Stimulated activated CD8-positive, alpha-beta memory T cell treated with anti-CD3 and anti-CD28 coated beads, Interleukin-15, amount 100 ng/mL, for 4 hours (primary cell): ENCODE results near the gene XRCC3.

Source experiments
- DNase-seq, 2 donors: peaks; one replicate each; pipeline ENCODE4 v3.0.0-alpha.2; 2020; ENCODE audit warnings: low read depth in 2 of 2

The XRCC3 gene

DNA sequence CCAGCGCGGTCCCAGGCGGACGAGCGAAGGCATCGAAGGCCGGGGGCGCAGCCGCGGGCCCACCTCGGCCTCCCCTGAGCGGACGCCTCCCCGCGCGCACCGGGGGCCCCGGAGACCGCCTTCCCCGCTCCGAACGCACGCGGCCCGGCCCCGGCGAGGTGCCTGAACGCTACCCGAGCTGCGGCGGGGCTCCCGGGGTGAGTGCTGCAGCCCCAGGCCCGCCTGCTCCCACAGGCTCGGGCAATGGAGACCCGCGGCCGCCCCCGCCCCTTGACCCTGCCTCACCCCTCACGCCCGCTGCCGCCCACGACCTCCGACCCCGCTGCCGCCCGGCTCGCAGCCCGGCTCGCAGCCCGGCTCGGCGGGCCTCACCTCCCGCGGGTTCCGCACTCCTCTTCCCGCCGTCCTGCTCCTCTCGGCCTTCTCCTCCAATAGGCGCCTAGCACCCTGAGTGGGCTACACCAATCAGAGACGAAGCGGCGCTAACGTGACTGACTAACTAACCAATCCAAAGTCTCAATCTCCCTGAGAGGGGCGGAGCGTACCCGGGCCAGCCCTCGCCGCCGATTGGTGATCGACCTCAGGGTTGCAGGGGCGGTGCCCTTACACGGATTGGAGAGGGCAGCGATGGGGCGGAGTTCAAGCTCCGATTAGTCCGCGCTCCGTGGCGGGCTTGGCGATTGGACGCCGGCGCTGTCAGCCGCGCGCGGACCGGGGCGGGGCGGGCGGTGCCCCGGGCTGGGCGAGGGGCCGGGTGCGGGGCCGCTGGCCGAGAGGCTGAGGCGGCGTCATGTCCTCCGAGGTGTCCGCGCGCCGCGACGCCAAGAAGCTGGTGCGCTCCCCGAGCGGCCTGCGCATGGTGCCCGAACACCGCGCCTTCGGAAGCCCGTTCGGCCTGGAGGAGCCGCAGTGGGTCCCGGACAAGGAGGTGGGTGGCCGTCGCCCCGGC is at the start of gene XRCC3, which contains the start of gene ZFYVE21:
Gene XRCC3 (minus strand): TSS at position 400 of the 949 bp plus-strand sequence. CDS start 4,364 bp downstream, outside the sequence.
Gene ZFYVE21 (plus strand): TSS at position 759 of the 949 bp plus-strand sequence. CDS start 32 bp downstream, at position 791.
- peak; percentile 99 for DNase-seq

DNA sequence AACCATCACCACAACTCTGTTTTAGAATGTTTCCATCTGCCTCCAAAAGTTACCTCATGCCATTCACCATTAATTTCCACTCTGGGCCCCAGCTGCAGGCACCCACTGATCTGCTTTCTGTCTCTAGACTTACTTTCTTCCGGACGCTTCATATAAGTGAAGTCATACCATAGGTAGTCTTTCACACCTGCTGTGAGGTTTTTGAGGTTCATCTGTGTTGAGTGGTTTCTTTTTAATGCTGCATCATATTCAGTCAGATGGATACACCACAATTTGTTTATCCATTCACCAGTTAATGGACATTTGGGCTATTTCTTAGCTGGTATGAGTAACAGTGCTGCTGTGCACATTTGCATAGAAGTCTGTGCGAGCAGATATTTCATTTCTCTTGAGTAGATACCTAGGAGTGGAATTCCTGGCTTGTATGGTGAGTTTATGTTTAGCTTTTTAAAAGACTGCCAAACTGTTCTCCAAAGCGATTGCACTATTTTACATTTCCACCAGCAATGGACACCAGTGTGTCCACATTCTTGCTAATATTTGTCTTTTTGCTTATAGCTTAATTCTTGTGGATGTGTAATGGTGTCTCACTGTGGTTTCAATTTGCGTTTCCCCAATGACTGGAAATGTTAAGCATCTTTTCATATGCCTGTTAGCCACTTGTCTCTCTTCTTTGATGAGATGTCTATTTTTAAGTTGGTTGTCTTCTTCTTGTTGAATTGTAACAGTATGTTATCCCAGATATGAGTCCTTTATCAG is 48.7 kb upstream of the XRCC3 start:
- DNase-seq = no peak

- no peak for DNase-seq
These were observed 47.3 kb upstream of the XRCC3 start for GRCh38 chr14:103762541-103762940.

DNA sequence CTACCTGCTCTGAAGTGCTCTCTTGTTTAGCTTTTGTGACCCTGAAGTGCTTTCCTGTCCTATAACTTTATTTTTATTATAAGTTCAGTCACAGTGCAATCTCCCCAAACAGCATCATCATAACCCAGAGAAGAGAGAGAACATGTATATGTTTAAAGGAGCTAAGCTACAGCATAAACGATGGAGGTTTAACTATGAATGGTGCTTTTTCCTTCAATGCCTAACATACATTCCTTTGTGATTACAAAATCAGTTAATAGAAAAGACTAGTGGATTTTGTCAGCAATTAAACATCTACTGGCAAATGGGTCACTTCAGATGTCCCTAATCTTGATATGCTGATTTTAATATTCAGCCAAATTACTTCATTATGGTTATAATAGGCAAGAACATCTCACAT is 46.8 kb upstream of the XRCC3 start:
- no peak for DNase-seq

- no peak for DNase-seq
These were observed 43.0 kb upstream of the XRCC3 start for GRCh38 chr14:103758059-103758776.

GRCh38 chr14:103755060-103755459 is 39.8 kb upstream of the XRCC3 start:
- DNase-seq = no peak

DNA sequence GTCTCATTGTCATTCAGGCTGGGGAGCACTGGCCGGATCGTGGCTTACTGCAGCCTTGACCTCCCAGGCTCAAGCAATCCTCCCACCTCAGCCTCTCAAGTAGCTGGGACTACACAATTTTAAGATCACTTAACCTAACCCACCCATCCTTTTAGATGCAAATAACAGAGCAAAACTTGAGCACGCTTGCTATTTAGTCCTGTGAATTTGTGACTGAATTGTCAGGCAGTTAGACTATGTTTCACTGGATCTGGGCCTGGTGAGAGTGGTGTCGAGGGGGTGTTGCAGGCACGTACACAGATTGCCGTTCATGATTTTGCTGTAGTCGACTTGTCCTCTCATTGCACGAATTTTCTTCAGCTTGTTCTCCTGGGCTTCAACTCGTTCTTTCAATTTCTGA is 38.5 kb upstream of the XRCC3 start:
- DNase-seq = no peak

DNA sequence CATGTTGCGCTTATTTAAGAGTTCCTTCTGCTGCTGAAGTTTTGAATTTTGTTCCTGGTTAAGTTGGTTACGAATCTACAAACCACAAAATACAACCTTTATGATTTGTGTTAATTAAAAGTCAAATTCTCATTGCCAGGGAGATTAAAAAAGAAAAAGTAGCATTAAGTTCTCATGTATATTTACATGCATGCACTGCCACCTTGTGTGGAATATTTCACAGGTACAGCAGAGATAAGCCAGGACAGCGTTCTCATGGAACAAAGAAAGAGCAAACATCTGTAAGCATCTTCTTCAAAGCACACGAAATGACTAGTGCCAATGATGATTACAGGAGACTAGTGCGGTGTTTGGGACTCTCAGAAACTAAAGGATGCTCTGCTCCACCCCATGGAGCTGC is 34.6 kb upstream of the XRCC3 start:
- DNase-seq = no peak

DNA sequence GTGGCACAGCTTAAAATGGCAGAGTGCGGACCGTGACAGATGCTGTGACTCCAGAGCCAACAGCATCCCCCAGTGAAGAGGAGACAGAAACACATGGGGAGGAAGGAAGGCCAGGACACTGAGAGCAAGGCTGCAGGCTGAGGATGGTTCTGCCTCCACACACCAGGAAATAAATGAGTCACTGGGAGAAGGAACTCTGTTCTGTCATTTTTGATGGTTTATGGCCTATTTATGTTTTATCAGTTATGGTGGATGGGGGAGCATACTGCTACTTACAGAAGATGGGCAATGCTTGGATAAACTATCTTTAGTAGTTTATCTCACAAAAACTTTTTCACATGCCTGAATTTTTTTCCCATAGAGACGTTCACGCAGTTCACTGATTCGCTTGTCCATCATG is 34.2 kb upstream of the XRCC3 start:
- DNase-seq = no peak

DNA sequence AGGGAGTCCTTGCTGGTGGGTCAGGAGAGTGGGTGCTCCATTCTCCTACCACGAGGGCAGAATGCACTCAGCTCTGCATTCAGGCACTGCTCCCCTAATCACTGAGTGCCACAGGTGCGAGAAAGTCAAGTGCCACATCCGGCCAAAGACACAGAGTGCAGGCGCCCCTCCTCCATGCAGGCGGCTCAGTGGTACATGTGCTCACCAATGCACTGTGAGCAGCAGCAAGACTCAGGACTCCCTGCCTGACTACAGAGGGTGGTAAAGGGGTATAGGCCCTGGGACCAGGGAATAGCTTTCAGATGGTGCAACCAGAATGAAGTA is 33.2 kb upstream of the XRCC3 start:
- peak in 1 of 2 donors; percentile 5 for DNase-seq

DNA sequence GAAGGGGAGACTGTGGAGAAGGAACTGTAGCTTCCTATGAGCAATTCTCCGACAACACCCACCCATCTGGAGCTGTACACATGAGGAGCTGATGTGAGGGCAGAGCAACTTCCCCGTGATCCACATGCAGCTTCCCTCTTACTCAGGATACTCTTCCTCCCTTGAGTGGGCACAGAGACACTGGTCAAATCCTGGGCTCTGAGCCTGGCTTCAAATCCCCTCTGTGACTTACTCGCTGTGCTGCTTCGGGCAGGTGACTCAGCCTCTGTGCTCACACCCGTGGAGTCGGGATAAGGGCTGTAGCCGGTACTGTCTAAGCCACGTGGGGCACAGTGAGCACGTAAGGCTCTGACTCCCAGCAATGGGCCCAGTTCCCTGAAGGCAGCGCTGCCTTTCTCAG is 31.4 kb upstream of the XRCC3 start:
- no peak for DNase-seq

GRCh38 chr14:103745424-103745823 is 30.2 kb upstream of the XRCC3 start:
- DNase-seq = no peak

DNA sequence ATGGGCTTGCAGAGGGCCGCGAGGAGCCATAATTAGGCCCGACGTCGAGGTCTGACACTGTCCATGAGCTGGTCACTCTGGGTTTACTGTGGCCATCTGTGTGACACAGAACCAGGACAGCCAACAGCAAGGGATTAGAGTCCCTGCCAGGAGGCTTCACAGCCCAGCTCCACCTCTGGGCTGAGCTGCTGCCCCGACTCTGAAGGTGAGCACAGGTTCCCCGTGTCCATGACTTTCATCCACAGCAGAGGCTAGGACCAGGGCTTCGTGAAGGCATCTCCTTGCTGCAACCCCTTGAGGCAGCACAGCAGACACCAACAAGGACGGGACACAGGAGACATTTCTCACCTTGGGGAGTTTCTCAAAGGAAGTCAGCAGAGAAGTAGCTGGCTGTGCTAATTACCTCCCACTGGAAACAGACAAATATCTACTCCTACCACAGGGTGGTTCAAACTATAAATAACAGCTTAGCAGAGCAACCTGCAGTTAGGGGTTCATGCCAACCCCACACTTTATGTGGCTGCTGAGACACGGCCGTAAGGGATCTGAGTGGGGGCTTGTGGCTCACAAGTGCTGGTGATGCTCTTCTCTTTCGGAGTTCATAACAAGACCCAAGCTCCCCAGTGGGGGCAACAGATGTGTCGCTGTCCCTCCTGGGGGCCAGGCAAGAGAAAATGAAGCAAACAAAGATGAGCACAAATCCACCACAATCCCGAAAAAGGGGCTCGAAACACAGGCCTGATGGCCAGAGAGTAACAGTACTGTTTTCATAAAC is 29.6 kb upstream of the XRCC3 start:
- DNase-seq = no peak

DNA sequence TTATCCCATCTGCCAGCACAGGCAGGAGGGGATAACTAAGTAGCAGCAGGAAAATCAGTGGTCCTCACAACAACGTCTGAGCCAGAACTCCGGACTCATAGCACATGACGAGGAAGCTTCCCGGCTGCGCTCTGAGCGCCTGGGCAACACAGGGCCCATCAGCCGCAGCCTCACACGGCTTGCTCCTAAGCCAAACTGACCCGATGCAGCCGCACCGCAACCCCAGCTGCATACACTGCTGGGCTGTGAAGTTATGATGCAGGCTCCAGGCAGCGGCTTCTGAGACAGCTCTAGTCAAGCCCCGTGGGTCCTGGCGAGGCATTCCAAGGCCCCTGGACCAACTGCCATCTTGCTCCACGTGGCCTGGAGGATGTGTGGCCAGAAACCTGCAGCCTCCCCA is 28.4 kb upstream of the XRCC3 start:
- no peak for DNase-seq

- DNase-seq = no peak
These were observed 27.4 kb upstream of the XRCC3 start for GRCh38 chr14:103742499-103743255.

GRCh38 chr14:103741876-103742275 is 26.6 kb upstream of the XRCC3 start:
- DNase-seq = no peak

DNA sequence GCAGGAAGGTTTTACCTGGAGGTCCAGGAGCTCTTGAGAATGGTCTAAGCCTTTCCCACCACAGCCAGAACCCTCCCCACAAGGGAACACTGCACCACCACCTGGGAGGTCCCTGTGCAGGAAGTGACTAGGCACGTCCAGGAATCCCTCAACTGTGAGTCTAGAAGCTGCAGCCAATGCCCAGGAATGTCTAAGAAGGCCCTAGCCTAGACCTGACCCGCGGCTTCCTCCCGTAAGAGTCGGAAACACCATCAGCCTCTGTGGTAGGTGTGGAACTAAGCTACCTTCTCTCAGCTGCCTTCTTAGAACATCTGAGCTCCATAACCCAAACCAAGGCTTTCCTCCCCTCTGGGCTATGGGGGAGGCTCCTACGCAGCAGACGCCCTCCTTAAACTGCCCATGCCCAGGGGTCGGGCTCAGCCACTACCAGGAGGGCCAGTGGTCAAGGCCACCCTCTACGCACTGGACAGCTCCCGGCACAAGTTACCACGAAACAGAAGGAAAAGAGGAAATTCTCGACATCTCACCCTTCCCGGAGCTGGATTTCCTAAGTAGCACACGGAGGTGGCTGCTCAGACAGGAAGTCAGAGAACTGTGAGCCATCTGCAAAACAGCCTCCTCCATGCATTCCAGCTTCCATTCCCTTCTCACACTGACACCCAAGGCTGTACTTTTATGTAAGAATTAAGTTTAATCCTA is 25.9 kb upstream of the XRCC3 start:
- no peak for DNase-seq

DNA sequence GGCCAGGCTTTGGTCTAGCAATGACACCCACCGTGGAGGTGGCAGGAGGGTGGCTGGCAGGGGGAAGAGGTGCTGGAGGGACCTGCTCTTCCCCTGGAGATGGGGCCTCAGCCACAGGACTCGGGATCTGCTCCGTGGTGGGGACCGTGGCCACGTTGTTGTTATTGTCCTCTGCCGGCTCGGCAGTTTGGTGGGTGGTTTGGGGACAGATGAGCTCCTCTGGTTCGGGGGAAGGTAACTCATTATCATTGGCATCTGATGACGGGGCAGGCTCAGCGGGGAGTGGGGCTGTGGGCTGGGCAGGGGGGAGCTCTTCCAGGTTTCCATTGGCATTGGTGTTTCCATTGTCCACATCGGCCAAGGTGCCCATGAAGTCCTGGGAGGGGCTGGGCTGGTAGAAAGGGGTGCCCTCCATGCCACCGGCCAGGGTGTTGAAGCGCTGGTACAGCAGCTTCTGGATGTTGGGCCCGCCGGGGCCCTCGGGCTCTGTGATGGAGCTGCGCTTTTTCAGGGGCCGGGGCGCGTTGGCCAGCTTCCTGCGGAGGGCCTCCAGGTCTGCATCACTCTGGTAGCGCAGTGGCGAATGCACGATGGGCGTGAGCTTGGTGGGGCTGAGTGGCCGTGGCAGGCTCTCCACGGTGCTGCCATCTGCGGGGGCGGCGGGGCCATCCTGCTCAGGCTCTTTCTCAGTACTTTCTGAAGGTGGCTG is 24.7 kb upstream of the XRCC3 start:
- no peak for DNase-seq

GRCh38 chr14:103739466-103739792 is 24.2 kb upstream of the XRCC3 start:
- DNase-seq = no peak
